ENCODE data around the gene BORCS6. TPM values are rescaled to one million over a fixed set of nuclear protein-coding genes. Genes with fewer than 3 reads are reported as not detected.

Gene BORCS6
- total and polyA plus RNA-seq, 2 of the 13 experiments (the other 11 are each of a cell fraction or from before 2014, with no cell fraction given): 2.0 to 5.1 TPM

GRCh38 chr17:8173056-8173870 is 16.7 kb downstream of the BORCS6 start (continued):
- TF ChIP-seq ELF1 (CRISPR knock-in tag; IDR thresholded peaks at IDR 0.05): peak; percentile 73
- TF ChIP-seq ZNF570 (CRISPR knock-in tag; IDR thresholded peaks at IDR 0.05; ENCODE audit: borderline replicate concordance): peak; percentile 75; the same call in 1 of the 2 replicates
- peak; percentile 48; the same call in 1 of the 2 replicates for TF ChIP-seq UBTF (CRISPR knock-in tag; IDR thresholded peaks at IDR 0.05)
- TF ChIP-seq, protein P1, sequence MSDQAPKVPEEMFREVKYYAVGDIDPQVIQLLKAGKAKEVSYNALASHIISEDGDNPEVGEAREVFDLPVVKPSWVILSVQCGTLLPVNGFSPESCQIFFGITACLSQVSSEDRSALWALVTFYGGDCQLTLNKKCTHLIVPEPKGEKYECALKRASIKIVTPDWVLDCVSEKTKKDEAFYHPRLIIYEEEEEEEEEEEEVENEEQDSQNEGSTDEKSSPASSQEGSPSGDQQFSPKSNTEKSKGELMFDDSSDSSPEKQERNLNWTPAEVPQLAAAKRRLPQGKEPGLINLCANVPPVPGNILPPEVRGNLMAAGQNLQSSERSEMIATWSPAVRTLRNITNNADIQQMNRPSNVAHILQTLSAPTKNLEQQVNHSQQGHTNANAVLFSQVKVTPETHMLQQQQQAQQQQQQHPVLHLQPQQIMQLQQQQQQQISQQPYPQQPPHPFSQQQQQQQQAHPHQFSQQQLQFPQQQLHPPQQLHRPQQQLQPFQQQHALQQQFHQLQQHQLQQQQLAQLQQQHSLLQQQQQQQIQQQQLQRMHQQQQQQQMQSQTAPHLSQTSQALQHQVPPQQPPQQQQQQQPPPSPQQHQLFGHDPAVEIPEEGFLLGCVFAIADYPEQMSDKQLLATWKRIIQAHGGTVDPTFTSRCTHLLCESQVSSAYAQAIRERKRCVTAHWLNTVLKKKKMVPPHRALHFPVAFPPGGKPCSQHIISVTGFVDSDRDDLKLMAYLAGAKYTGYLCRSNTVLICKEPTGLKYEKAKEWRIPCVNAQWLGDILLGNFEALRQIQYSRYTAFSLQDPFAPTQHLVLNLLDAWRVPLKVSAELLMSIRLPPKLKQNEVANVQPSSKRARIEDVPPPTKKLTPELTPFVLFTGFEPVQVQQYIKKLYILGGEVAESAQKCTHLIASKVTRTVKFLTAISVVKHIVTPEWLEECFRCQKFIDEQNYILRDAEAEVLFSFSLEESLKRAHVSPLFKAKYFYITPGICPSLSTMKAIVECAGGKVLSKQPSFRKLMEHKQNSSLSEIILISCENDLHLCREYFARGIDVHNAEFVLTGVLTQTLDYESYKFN (CRISPR knock-in tag; conservative IDR thresholded peaks at IDR 0.05): peak; percentile 73
- TF ChIP-seq PPARG (CRISPR knock-in tag; conservative IDR thresholded peaks at IDR 0.05): peak; percentile 91
- TF ChIP-seq, protein P2, sequence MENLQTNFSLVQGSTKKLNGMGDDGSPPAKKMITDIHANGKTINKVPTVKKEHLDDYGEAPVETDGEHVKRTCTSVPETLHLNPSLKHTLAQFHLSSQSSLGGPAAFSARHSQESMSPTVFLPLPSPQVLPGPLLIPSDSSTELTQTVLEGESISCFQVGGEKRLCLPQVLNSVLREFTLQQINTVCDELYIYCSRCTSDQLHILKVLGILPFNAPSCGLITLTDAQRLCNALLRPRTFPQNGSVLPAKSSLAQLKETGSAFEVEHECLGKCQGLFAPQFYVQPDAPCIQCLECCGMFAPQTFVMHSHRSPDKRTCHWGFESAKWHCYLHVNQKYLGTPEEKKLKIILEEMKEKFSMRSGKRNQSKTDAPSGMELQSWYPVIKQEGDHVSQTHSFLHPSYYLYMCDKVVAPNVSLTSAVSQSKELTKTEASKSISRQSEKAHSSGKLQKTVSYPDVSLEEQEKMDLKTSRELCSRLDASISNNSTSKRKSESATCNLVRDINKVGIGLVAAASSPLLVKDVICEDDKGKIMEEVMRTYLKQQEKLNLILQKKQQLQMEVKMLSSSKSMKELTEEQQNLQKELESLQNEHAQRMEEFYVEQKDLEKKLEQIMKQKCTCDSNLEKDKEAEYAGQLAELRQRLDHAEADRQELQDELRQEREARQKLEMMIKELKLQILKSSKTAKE (CRISPR knock-in tag; IDR thresholded peaks at IDR 0.05; ENCODE audit: borderline replicate concordance): peak; percentile 16; the same call in 1 of the 2 replicates
- TF ChIP-seq, protein P3, sequence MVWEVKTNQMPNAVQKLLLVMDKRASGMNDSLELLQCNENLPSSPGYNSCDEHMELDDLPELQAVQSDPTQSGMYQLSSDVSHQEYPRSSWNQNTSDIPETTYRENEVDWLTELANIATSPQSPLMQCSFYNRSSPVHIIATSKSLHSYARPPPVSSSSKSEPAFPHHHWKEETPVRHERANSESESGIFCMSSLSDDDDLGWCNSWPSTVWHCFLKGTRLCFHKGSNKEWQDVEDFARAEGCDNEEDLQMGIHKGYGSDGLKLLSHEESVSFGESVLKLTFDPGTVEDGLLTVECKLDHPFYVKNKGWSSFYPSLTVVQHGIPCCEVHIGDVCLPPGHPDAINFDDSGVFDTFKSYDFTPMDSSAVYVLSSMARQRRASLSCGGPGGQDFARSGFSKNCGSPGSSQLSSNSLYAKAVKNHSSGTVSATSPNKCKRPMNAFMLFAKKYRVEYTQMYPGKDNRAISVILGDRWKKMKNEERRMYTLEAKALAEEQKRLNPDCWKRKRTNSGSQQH (CRISPR knock-in tag; IDR thresholded peaks at IDR 0.05; ENCODE audit: low read depth): peak; percentile 76; the same call in 1 of the 2 replicates
- TF ChIP-seq AHR (CRISPR knock-in tag; IDR thresholded peaks at IDR 0.05): peak; percentile 77; the same call in 1 of the 2 replicates
- peak; percentile 95 for TF ChIP-seq KLF9 (CRISPR knock-in tag; IDR thresholded peaks at IDR 0.05; ENCODE audit: low read depth)
- TF ChIP-seq DBP (CRISPR knock-in tag; IDR thresholded peaks at IDR 0.05; ENCODE audit: not compliant biosample characterization): peak; percentile 90
- no peak for TF ChIP-seq BCL3 (CRISPR knock-in tag; IDR thresholded peaks at IDR 0.05)
- TF ChIP-seq SNAPC5 (CRISPR knock-in tag; IDR thresholded peaks at IDR 0.05; ENCODE audit: borderline replicate concordance): peak; percentile 100
- peak; percentile 91 for TF ChIP-seq HOXA3 (CRISPR knock-in tag; IDR thresholded peaks at IDR 0.05)
- TF ChIP-seq JUN (CRISPR knock-in tag; IDR thresholded peaks at IDR 0.05): 0 out of 2 replicates have a peak, but pooled peaks have one; percentile 18
- TF ChIP-seq FOXK1 (CRISPR knock-in tag; IDR thresholded peaks at IDR 0.05; ENCODE audit: borderline replicate concordance, low read depth): peak; percentile 87; the same call in 1 of the 2 replicates
- no peak for TF ChIP-seq PLRG1 (conservative IDR thresholded peaks at IDR 0.05)

Measured in HepG2 (cell line).